ENCODE results near the gene ADRA2B.

The ADRA2B gene

GRCh38 chr2:96114546-96114902 lies 1.8 kb downstream of the ADRA2B start:
- POLR2A ChIA-PET (ENCODE audit: low non-redundant PET) = no interaction called here
- CTCF ChIA-PET = no interaction called here

DNA sequence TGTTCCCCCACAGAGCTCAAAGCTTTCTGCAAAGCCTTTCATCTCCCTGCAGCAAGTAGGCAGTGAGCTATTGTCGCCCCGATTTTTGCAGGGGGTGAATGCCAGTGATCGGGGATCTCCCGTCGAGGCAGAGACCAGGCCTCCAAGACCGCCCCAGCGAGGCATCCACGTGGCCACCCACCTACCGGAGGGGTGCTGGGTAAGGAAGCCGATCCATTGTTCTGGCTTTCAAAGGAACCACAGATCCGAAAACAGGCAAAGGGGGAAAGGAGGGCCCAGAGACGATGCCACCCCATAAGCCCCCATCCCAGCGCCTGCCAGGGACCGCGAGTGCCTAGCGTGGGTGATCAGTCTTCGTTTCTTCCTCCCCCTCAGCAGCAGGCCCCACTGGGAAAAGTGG lies 2.4 kb downstream of the ADRA2B start:
- no peak overlapping the region for H3K27ac ChIP-seq
- ChIA-PET CTCF (interaction anchor here (1.5 kb wide), 1 partner anchor 121 kb away, joined by 3 read pairs; no protein-coding TSS in a partner anchor), POLR2A (ENCODE audit: low non-redundant PET) (no interaction called here)
- TF ChIP-seq, protein P1, sequence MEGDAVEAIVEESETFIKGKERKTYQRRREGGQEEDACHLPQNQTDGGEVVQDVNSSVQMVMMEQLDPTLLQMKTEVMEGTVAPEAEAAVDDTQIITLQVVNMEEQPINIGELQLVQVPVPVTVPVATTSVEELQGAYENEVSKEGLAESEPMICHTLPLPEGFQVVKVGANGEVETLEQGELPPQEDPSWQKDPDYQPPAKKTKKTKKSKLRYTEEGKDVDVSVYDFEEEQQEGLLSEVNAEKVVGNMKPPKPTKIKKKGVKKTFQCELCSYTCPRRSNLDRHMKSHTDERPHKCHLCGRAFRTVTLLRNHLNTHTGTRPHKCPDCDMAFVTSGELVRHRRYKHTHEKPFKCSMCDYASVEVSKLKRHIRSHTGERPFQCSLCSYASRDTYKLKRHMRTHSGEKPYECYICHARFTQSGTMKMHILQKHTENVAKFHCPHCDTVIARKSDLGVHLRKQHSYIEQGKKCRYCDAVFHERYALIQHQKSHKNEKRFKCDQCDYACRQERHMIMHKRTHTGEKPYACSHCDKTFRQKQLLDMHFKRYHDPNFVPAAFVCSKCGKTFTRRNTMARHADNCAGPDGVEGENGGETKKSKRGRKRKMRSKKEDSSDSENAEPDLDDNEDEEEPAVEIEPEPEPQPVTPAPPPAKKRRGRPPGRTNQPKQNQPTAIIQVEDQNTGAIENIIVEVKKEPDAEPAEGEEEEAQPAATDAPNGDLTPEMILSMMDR (conservative IDR thresholded peaks at IDR 0.05; ENCODE audit: low read depth) = no peak
- no peak for DNase-seq (ENCODE audit: low spot score)

More at GRCh38 chr2:96114546-96114902, 1.8 kb downstream of the ADRA2B start:
- no peak overlapping the region for H3K27ac ChIP-seq
- no peak for DNase-seq (ENCODE audit: low spot score)
- TF ChIP-seq, protein P1 (conservative IDR thresholded peaks at IDR 0.05; ENCODE audit: low read depth) = no peak

DNA sequence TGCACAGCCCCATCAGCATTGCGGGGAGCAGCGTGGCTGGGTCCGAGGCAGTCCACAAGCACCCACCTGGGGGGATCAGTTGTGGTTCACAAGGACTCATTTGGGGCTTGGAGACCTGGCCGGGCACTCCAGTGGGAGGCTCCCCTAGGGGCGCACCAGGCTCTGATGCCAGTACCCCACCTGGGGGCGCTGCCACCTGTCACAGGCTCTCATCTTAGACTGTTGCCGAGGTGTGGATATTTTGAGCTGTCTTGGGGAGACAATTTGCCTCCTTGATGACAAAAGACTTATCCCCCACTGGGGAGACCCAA lies 3.0 kb downstream of the ADRA2B start:
- TF ChIP-seq, protein P1 (conservative IDR thresholded peaks at IDR 0.05; ENCODE audit: low read depth) = no peak
- no peak overlapping the region for H3K27ac ChIP-seq
- DNase-seq (ENCODE audit: low spot score) = no peak
- ChIA-PET CTCF (interaction anchor here (1.5 kb wide), 1 partner anchor 121 kb away, joined by 3 read pairs; no protein-coding TSS in a partner anchor), POLR2A (ENCODE audit: low non-redundant PET) (no interaction called here)

DNA sequence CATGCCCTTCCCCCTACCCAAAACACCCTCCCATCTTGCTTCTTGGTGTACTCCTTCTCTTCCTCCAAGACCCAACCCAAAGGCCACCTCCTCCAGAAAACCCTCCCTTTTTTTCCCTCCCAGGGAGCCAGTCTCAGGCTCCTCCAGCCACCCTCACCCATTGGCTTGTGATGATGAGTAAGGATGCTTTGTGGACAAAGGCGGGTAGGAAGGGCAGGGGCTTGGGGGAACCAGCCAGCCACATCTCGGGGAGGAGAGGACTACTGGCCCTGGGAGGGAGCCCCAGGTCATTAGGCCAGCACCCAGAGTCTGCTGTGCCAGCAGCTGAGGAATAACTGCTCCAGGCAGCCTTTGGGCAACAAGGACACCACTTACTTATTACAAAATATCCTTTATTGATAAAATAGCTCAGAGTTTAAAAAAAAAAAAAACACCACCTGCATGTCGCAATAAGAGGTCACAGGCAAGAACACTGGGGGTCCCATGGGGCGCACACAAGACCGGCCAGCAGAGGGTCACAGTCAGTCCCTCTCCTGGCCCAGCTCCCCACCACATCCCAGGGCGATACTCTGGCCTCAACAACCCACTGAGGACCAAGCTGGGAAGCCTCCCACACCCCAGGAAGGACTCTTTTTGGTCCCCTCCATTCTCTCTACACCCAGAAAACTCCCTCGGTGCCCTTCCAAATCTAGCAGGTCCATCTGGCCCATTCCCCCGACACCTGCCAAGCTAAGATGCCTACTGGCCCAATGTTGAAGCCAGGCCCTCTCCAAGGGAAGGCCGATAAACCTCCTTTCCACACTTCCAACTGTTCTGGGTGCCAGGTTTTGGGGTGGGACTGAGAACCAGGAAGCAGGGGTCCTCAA lies 3.6 kb downstream of the ADRA2B start:
- TF ChIP-seq, protein P1 (conservative IDR thresholded peaks at IDR 0.05; ENCODE audit: low read depth) = no peak
- POLR2A ChIA-PET (ENCODE audit: low non-redundant PET) = no interaction called here
- no peak for DNase-seq (ENCODE audit: low spot score)
- no peak overlapping the region for H3K27ac ChIP-seq
- CTCF ChIA-PET = interaction anchor here (1.5 kb wide), 1 partner anchor 120 kb away, joined by 3 read pairs; no protein-coding TSS in a partner anchor

GRCh38 chr2:96111823-96112500 lies 4.4 kb downstream of the ADRA2B start:
- DNase-seq (ENCODE audit: low spot score) = no peak
- TF ChIP-seq, protein P1 (conservative IDR thresholded peaks at IDR 0.05; ENCODE audit: low read depth) = no peak
- no peak overlapping the region for H3K27ac ChIP-seq
- ChIA-PET POLR2A (ENCODE audit: low non-redundant PET) (no interaction called here), CTCF (no interaction called here)

DNA sequence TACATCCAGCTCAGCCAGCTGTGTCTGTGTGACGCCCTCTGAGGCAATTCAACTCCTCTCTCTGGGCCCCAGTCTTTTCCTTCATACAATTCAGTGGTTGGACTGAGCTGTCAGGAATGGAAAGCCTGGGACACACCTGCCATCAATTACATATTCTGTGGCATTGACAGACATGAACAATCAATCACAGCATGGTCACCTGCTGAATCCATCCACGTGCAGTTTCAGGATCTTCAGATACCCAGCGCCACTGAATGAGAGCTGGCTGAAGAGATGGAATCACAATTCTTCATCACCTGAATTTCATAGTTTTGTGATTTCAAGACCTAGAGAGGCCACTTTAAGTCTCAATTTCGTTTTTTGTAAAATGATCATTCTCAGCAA lies 5.1 kb downstream of the ADRA2B start:
- ChIA-PET POLR2A (ENCODE audit: low non-redundant PET) (no interaction called here), CTCF (interaction anchor here (0.5 kb wide), 1 partner anchor 105 kb away, joined by 3 read pairs; no protein-coding TSS in a partner anchor)
- no peak overlapping the region for H3K27ac ChIP-seq
- DNase-seq (ENCODE audit: low spot score) = no peak
- TF ChIP-seq, protein P1 (conservative IDR thresholded peaks at IDR 0.05; ENCODE audit: low read depth) = no peak
